ENCODE data around the gene SLC26A5. TPM values are rescaled to one million over a fixed set of nuclear protein-coding genes. Genes with fewer than 3 reads are reported as not detected.

SLC26A5 gene
- total RNA-seq, 4 donors from 2014 or later = not detected

GRCh38 chr7:103396471-103396870 lies 49.5 kb downstream of the SLC26A5 start:
- Histone ChIP-seq H3K27me3 (no peaks in the 10 kb centered on the region), H3K36me3 (no peaks in the 10 kb centered on the region), H3K4me1 (no peaks in the 10 kb centered on the region), H3K27ac (no peak overlapping the region), H3K4me3 (no peak overlapping the region), H3K9me3 (no peaks in the 10 kb centered on the region)
- intact Hi-C loops (cut with DNase I; ENCODE audit: low total_unique reads) (no loop called here), in situ Hi-C loops (cut with MboI; ENCODE audit: low sequenced_read_pairs in 4 of 4) (no loop called here)
- TF ChIP-seq CTCF (IDR thresholded peaks at IDR 0.05 in 4 of 5, conservative IDR thresholded peaks at IDR 0.05 in 1 of 5) (no peak), POLR2A (IDR thresholded peaks at IDR 0.05) (no peak)
- ATAC-seq = no peak
- DNase-seq = no peak

- intact Hi-C loops (cut with DNase I; ENCODE audit: low total_unique reads) (no loop called here), in situ Hi-C loops (cut with MboI; ENCODE audit: low sequenced_read_pairs in 4 of 4) (no loop called here)
- H3K4me1 ChIP-seq = no peaks in the 10 kb centered on the region
- TF ChIP-seq POLR2A (IDR thresholded peaks at IDR 0.05) (no peak), CTCF (IDR thresholded peaks at IDR 0.05 in 4 of 5, conservative IDR thresholded peaks at IDR 0.05 in 1 of 5) (no peak)
- no peak overlapping the region for H3K27ac ChIP-seq
- ATAC-seq (no peak), DNase-seq (no peak)
- no peak overlapping the region for H3K4me3 ChIP-seq
- H3K27me3 ChIP-seq = no peaks in the 10 kb centered on the region
- H3K9me3 ChIP-seq = no peaks in the 10 kb centered on the region
- H3K36me3 ChIP-seq = no peaks in the 10 kb centered on the region
Measured at GRCh38 chr7:103395071-103395470, 50.9 kb downstream of the SLC26A5 start.

- no peaks in the 10 kb centered on the region for H3K27me3 ChIP-seq
- H3K36me3 ChIP-seq = no peaks in the 10 kb centered on the region
- no peaks in the 10 kb centered on the region for H3K9me3 ChIP-seq
- H3K27ac ChIP-seq = no peak overlapping the region
- H3K4me3 ChIP-seq = no peak overlapping the region
- intact Hi-C loops (cut with DNase I; ENCODE audit: low total_unique reads) = no loop called here
- no peaks in the 10 kb centered on the region for H3K4me1 ChIP-seq
- ATAC-seq (no peak), DNase-seq (no peak)
- TF ChIP-seq POLR2A (IDR thresholded peaks at IDR 0.05) = no peak
- TF ChIP-seq CTCF (IDR thresholded peaks at IDR 0.05 in 4 of 5, conservative IDR thresholded peaks at IDR 0.05 in 1 of 5) = no peak
- in situ Hi-C loops (cut with MboI; ENCODE audit: low sequenced_read_pairs in 4 of 4) = no loop called here
Measured at GRCh38 chr7:103394566-103394965, 51.4 kb downstream of the SLC26A5 start.

GRCh38 chr7:103391976-103392375 lies 54.0 kb downstream of the SLC26A5 start:
- Histone ChIP-seq H3K4me1 (no peaks in the 10 kb centered on the region), H3K4me3 (no peak overlapping the region), H3K27me3 (no peaks in the 10 kb centered on the region), H3K36me3 (no peaks in the 10 kb centered on the region), H3K27ac (no peak overlapping the region), H3K9me3 (no peaks in the 10 kb centered on the region)
- intact Hi-C loops (cut with DNase I; ENCODE audit: low total_unique reads) = no loop called here
- ATAC-seq (no peak), DNase-seq (no peak)
- TF ChIP-seq POLR2A (IDR thresholded peaks at IDR 0.05) (no peak), CTCF (IDR thresholded peaks at IDR 0.05 in 4 of 5, conservative IDR thresholded peaks at IDR 0.05 in 1 of 5) (no peak)
- in situ Hi-C loops (cut with MboI; ENCODE audit: low sequenced_read_pairs in 4 of 4) = no loop called here

GRCh38 chr7:103391150-103391549 lies 54.9 kb downstream of the SLC26A5 start:
- H3K27me3 ChIP-seq = no peaks in the 10 kb centered on the region
- H3K4me1 ChIP-seq = no peaks in the 10 kb centered on the region
- in situ Hi-C loops (cut with MboI; ENCODE audit: low sequenced_read_pairs in 4 of 4) = no loop called here
- TF ChIP-seq POLR2A (IDR thresholded peaks at IDR 0.05) (no peak), CTCF (IDR thresholded peaks at IDR 0.05 in 4 of 5, conservative IDR thresholded peaks at IDR 0.05 in 1 of 5) (no peak)
- no peak for ATAC-seq
- H3K27ac ChIP-seq = no peak overlapping the region
- no peaks in the 10 kb centered on the region for H3K9me3 ChIP-seq
- H3K36me3 ChIP-seq = no peaks in the 10 kb centered on the region
- intact Hi-C loops (cut with DNase I; ENCODE audit: low total_unique reads) = no loop called here
- no peak for DNase-seq
- no peak overlapping the region for H3K4me3 ChIP-seq

Data from gastrocnemius medialis (tissue), 4 donors.